Fibroblast of lung (primary cell): ENCODE data around the gene PDGFA. TPM values are rescaled to one million over a fixed set of nuclear protein-coding genes. Genes with fewer than 3 reads are reported as not detected.

Experiments used
- DNase-seq, 2 donors: peaks; one replicate each; pipeline versions ENCODE4 v3.0.0 to v3.0.0-alpha.2; 2010; ENCODE audit warnings: low read depth in 2 of 2
- H2AFZ ChIP-seq: 2 replicates; pipeline ENCODE4 v1.5.1; 2012; ENCODE audit warnings: low read length, control low read depth, inconsistent platforms
- H3K27ac ChIP-seq: 2 replicates; pipeline ENCODE4 v1.5.1; 2011; ENCODE audit warnings: low read length, control low read depth; ENCODE audit not compliant: insufficient read depth
- H3K27me3 ChIP-seq: 2 replicates; pipeline ENCODE4 v1.5.1; 2011; ENCODE audit warnings: mild to moderate bottlenecking, low read length; ENCODE audit not compliant: control insufficient read depth, insufficient read depth
- H3K36me3 ChIP-seq: 2 replicates; pipeline ENCODE4 v1.5.1; 2011; ENCODE audit warnings: low read length; ENCODE audit not compliant: control insufficient read depth, insufficient read depth
- H3K4me1 ChIP-seq: 2 replicates; pipeline ENCODE4 v1.5.1; 2011; ENCODE audit warnings: low read length; ENCODE audit not compliant: control insufficient read depth, insufficient read depth; ENCODE audit errors: extremely low read depth
- H3K4me2 ChIP-seq: 2 replicates; pipeline ENCODE4 v1.5.1; 2011; ENCODE audit warnings: low read length, control low read depth; ENCODE audit not compliant: insufficient read depth; ENCODE audit errors: extremely low read depth
- H3K4me3 ChIP-seq, 4 experiments: fragments of 200-600 bp in 1 of 4; sonication (generic) in 1 of 4; replicated peaks in 1 of 4; 2 replicates each; pipeline ENCODE4 v1.5.1; 2011 to 2016; ENCODE audit warnings: low read length in 4 of 4, low read depth in 3 of 4, mild to moderate bottlenecking in 3 of 4, control low read depth in 2 of 4, inconsistent platforms in 1 of 4, mixed read lengths in 1 of 4; ENCODE audit not compliant: insufficient read depth in 1 of 4; ENCODE audit errors: control extremely low read depth in 1 of 4
- H3K79me2 ChIP-seq: 2 replicates; pipeline ENCODE4 v1.5.1; 2012; ENCODE audit warnings: mild to moderate bottlenecking, low read length, inconsistent platforms; ENCODE audit not compliant: control insufficient read depth, insufficient read depth
- H3K9ac ChIP-seq: 2 replicates; pipeline ENCODE4 v1.5.1; 2011; ENCODE audit warnings: mild to moderate bottlenecking, low read length, control low read depth; ENCODE audit not compliant: insufficient read depth
- H3K9me3 ChIP-seq: 2 replicates; pipeline ENCODE4 v1.5.1; 2012; ENCODE audit warnings: low read depth, low read length; ENCODE audit not compliant: control insufficient read depth, insufficient read depth
- H4K20me1 ChIP-seq: 2 replicates; pipeline ENCODE4 v1.5.1; 2011; ENCODE audit warnings: low read length; ENCODE audit not compliant: control insufficient read depth, insufficient read depth; ENCODE audit errors: extremely low read depth
- CTCF ChIP-seq, 2 donors: IDR thresholded peaks in 1 of 2; conservative IDR thresholded peaks in 1 of 2; 1 replicate in 1 of 2; 2 replicates in 1 of 2; pipeline ENCODE4 v1.5.1; 2011 to 2012; ENCODE audit warnings: low read length in 2 of 2, control low read depth in 1 of 2, inconsistent platforms in 1 of 2, low read depth in 1 of 2, mild to moderate bottlenecking in 1 of 2
- EZH2 ChIP-seq: IDR thresholded peaks from 2 replicates; pipeline ENCODE4 v1.5.1; 2012; ENCODE audit warnings: low read length, control low read depth, mild to moderate bottlenecking; ENCODE audit errors: missing control alignments
- polyA plus RNA-seq, 2 donors: library from polyadenylated mRNA; depleted of rRNA in 1 of 2; stranded (reverse) in 1 of 2; unstranded in 1 of 2; fragments of >200 nt; gene quantifications; 2 replicates each; pipeline ENCODE4 v1.2.1, GENCODE V29; 2011 to 2012; ENCODE audit warnings: missing spikeins in 1 of 2
- total RNA-seq: library from RNA; depleted of rRNA; stranded (reverse); fragments of >200 nt; gene quantifications from 2 replicates; pipeline ENCODE4 v1.2.1, GENCODE V29; 2014

Gene PDGFA
- total and polyA plus RNA-seq, 2 donors (not counting 1 experiment from before 2014, with no cell fraction given), result 13.5 to 16.9 TPM

- no peak for TF ChIP-seq CTCF (conservative IDR thresholded peaks at IDR 0.05 in 1 of 2, IDR thresholded peaks at IDR 0.05 in 1 of 2; ENCODE audit: low read depth in 1 of 2, low read length in 2 of 2)
- TF ChIP-seq EZH2, result peak; percentile 74
- Histone ChIP-seq H3K9ac (peak overlapping the region; percentile 37), H3K27ac (no peak overlapping the region), H3K79me2 (no peaks in the 10 kb centered on the region), H4K20me1 (no peaks in the 10 kb centered on the region), H3K4me3 (peak overlapping the region in 3 of 4 experiments; percentile 29 to 51 (median 31)), H3K4me1 (no peaks in the 10 kb centered on the region), H2AFZ (no peak overlapping the region), H3K4me2 (peak overlapping the region; percentile 68), H3K36me3 (no peaks in the 10 kb centered on the region), H3K27me3 (peaks cover 34% of the 10 kb centered on the region), H3K9me3 (no peaks in the 10 kb centered on the region)
- peak; percentile 29 to 57 for DNase-seq
Observed at GRCh38 chr7:522071-522950, 2.7 kb upstream of the PDGFA start.

- no peak overlapping the region for H2AFZ ChIP-seq
- H3K36me3 ChIP-seq, result no peaks in the 10 kb centered on the region
- DNase-seq, result peak in 1 of 2 donors; percentile 41
- no peaks in the 10 kb centered on the region for H4K20me1 ChIP-seq
- H3K9ac ChIP-seq, result peak overlapping the region; percentile 37
- no peak overlapping the region for H3K27ac ChIP-seq
- TF ChIP-seq CTCF (conservative IDR thresholded peaks at IDR 0.05 in 1 of 2, IDR thresholded peaks at IDR 0.05 in 1 of 2; ENCODE audit: low read depth in 1 of 2, low read length in 2 of 2), result no peak
- no peak for TF ChIP-seq EZH2
- H3K4me3 ChIP-seq, result peak overlapping the region in 2 of 4 experiments; percentile 29 to 51
- no peaks in the 10 kb centered on the region for H3K4me1 ChIP-seq
- peaks cover 34% of the 10 kb centered on the region for H3K27me3 ChIP-seq
- peak overlapping the region; percentile 51 for H3K4me2 ChIP-seq
- H3K79me2 ChIP-seq, result no peaks in the 10 kb centered on the region
- H3K9me3 ChIP-seq, result no peaks in the 10 kb centered on the region
Observed at GRCh38 chr7:521221-522070, 1.8 kb upstream of the PDGFA start.

GRCh38 chr7:520503-521161 lies 986 bp upstream of the PDGFA start:
- H3K4me2 ChIP-seq, result no peak overlapping the region
- H3K9ac ChIP-seq, result no peak overlapping the region
- H2AFZ ChIP-seq, result no peak overlapping the region
- peaks cover 3% of the 10 kb centered on the region for H3K79me2 ChIP-seq
- no peak overlapping the region for H3K27ac ChIP-seq
- TF ChIP-seq EZH2 (peak; percentile 71), CTCF (conservative IDR thresholded peaks at IDR 0.05 in 1 of 2, IDR thresholded peaks at IDR 0.05 in 1 of 2; ENCODE audit: low read depth in 1 of 2, low read length in 2 of 2) (no peak)
- peak in 1 of 2 donors; percentile 23 for DNase-seq
- no peaks in the 10 kb centered on the region for H3K9me3 ChIP-seq
- peaks cover 2% of the 10 kb centered on the region for H3K4me1 ChIP-seq
- H3K36me3 ChIP-seq, result no peaks in the 10 kb centered on the region
- no peaks in the 10 kb centered on the region for H4K20me1 ChIP-seq
- H3K27me3 ChIP-seq, result peaks cover 34% of the 10 kb centered on the region
- peak overlapping the region in 1 of 4 experiments; percentile 51 for H3K4me3 ChIP-seq
